ENCODE measurements around the gene AKAP13. TPM values are rescaled to one million over a fixed set of nuclear protein-coding genes. Genes with fewer than 3 reads are reported as not detected.

The AKAP13 gene
- total RNA-seq, 1 experiment from 2014 or later, result 47.3 TPM

- Histone ChIP-seq H3K79me1 (ENCODE audit: insufficient read depth, low read depth, low read length, poor library complexity, severe bottlenecking) (no peaks in the 10 kb centered on the region), H4K8ac (replicated peaks; ENCODE audit: insufficient read length, low read depth, low read length) (no peak overlapping the region), H2BK12ac (ENCODE audit: insufficient read length, low read depth, low read length) (no peak overlapping the region), H3K14ac (ENCODE audit: insufficient read depth, low read length) (no peak overlapping the region), H3K27me3 (ENCODE audit: insufficient read depth, low read length) (no peaks in the 10 kb centered on the region), H3K9me3 (ENCODE audit: control insufficient read depth, low read depth, low read length) (no peaks in the 10 kb centered on the region), H2BK5ac (ENCODE audit: insufficient read length, low read length) (no peak overlapping the region), H4K5ac (ENCODE audit: insufficient read length, low read depth, low read length) (no peak overlapping the region), H2BK15ac (ENCODE audit: low read depth, low read length) (no peak overlapping the region), H3K23me2 (ENCODE audit: insufficient read length, low read depth, low read length, poor library complexity, severe bottlenecking) (no peaks in the 10 kb centered on the region), H3K4me2 (ENCODE audit: insufficient read depth, insufficient read length, low read length) (no peak overlapping the region), H2BK120ac (ENCODE audit: low read depth, low read length, poor library complexity, severe bottlenecking) (no peak overlapping the region), H3T11ph (ENCODE audit: low read length) (no peak overlapping the region), H2BK20ac (ENCODE audit: low read depth, low read length, poor library complexity, severe bottlenecking) (no peak overlapping the region), H3K9ac (ENCODE audit: extremely low read depth, insufficient read length, low read length) (no peak overlapping the region), H4K20me1 (ENCODE audit: control insufficient read depth, insufficient read depth, insufficient read length) (no peaks in the 10 kb centered on the region), H2AFZ (ENCODE audit: low read length) (no peak overlapping the region), H2AK5ac (ENCODE audit: insufficient read length, low read length) (no peak overlapping the region), H3K23ac (ENCODE audit: insufficient read length, low read depth, low read length) (no peak overlapping the region), H3K4me1 (ENCODE audit: insufficient read depth, low read length) (no peaks in the 10 kb centered on the region), H3K79me2 (ENCODE audit: insufficient read depth, low read length) (no peaks in the 10 kb centered on the region), H4K91ac (ENCODE audit: insufficient read length, low read depth, low read length) (no peak overlapping the region), H3K27ac (ENCODE audit: insufficient read length, low read depth, low read length) (no peak overlapping the region), H3K18ac (ENCODE audit: insufficient read length, low read depth, low read length) (no peak overlapping the region), H3K56ac (ENCODE audit: insufficient read length, low read depth, low read length) (no peak overlapping the region), H3K4ac (ENCODE audit: low read depth, low read length) (no peak overlapping the region)
- no peak for DNase-seq
- Mint-ChIP-seq H3K27me3 (ENCODE audit: low read depth) (no peaks in the 10 kb centered on the region), H3K36me3 (ENCODE audit: insufficient read depth in 1 of 3, low read depth in 3 of 3) (peaks cover 3 to 22% (median 20%) of the 10 kb centered on the region in 3 experiments; a peak in 6 of 7 replicates), H3K4me1 (no peaks in the 10 kb centered on the region), H3K4me3 (no peak overlapping the region), H3K9me3 (no peaks in the 10 kb centered on the region), H3K27ac (peak overlapping the region in 1 of 3 experiments; percentile 7; a peak in 1 of 7 replicates)
- TF ChIP-seq CTCF (conservative IDR thresholded peaks at IDR 0.05), result no peak
- no CpG with 5 or more reads among the region's 5 CpGs for WGBS (ENCODE audit: extremely low coverage, insufficient read length, low lambda C conversion rate)
These were observed 292.9 kb downstream of the AKAP13 start for GRCh38 chr15:85673326-85673725.
